ENCODE data around the gene NTN4.
"Not testable (repeated sequence)": the region's sequence is repeated elsewhere in the genome, so short reads cannot be mapped to it uniquely, and the experiment has no call there.

NTN4 gene

DNA sequence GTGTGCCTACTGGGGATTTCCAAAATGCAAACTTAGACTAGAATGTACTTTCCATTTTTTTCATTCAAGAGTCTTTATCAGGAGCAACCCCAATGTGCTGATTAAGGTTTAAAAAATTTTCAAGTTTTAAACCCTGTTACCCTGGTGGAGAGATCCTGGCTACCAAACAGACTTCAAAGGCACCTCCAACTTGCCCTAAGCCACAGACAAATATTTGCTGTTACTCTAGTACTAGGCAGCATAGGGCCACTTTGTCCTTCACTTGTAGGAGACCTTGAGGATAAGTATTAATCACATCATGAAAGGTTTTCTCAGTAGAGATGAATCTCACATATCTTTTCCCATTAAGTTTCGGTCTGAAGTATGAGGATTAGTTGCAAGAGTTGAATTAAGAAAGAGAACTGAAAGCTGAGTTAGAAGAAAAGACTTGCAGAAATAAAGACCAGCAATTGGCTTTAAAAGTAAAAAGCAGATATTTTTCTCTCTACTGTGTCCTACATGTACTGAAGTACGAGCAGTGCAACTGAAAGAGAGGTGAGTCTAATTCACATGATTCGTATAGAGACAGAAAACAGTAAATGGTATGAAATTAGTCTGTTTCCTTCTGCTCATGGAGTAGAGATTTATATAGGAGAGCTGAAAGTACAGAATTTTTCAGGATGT, 28.3 kb downstream of the NTN4 start:
- no peak overlapping the region for H3K4me3 ChIP-seq (ENCODE audit: low read length)
- DNase-seq (ENCODE audit: low read depth, low spot score) = no peak

DNA sequence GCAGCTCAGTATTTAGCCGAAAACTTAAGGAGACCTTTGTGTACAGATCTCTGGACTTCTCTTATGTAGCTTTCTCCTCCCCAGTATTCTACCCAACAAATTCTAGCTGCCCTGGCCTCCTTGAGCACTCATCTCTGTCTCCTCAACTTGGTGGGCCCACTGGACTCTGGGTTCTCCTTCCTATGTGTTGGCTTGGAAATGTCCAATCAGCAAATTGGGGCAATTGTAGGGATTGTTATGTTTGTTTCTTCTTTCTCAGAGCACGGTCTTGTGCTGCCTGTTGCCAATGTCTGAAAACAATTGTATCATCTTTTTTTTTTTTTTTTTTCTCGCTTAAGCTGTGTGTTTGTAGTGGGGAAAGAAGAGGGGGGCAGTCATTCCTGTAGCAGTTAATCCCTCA, 30.2 kb downstream of the NTN4 start:
- no peak overlapping the region for H3K4me3 ChIP-seq (ENCODE audit: low read length)
- no peak for DNase-seq (ENCODE audit: low read depth, low spot score)

DNA sequence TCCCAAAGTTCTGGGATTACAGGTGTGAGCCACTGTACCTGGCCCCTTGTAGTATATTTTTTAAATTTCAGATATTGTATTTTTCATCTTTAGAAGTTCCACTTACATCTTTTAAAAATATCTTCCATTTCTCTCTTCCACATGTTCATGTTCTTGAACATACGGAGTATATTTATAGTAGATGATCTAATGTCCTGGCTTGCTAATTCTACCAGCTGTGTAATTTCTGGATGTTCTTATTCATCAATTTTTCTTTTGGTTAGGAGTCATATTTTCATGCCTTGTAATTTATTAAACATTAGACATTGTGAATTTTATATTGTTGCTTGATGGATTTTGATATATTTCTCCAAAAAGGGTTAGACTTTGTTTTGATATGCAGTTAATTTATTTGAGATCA, 30.8 kb downstream of the NTN4 start:
- H3K4me3 ChIP-seq (ENCODE audit: low read length) = no peak overlapping the region
- no peak for DNase-seq (ENCODE audit: low read depth, low spot score)

DNA sequence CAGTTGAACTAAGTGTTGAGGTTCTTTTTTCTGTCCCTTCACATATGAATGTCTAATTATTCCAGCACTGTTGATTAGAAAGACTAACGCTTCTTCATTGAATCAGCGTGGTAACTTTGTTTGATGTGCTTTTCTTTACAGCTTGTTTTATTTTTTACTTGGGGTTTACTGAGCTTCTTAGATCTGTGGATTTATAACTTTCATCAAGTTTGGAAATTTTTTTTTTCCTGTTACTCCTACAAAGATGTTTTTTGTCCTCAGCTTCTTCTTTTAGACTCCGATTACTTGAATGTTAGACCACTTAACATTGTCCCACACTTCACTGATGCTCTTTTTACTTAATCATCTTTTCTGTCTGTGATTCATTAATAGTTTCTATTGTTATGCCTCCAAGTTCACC, 31.5 kb downstream of the NTN4 start:
- DNase-seq (ENCODE audit: low read depth, low spot score) = no peak
- H3K4me3 ChIP-seq (ENCODE audit: low read length) = no peak overlapping the region

DNA sequence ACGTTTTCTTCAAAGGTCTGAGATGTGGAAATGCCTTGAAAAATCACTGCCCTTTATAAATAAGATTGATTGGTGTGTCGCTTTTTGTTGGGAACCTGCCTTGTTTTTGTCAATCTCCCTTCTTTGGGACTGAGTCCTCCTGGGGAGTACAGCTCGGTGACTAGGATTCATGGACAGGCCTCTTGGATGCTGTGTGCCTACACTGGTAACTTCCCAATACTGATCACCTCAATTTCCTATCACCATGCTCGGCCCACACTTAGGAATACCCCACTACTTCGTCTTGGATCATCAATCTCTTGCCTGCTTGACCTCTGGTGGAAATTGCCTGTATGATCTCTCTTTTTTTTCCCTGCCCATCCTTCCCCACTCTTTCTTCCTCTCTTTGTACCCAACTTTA, 34.2 kb downstream of the NTN4 start:
- no peak overlapping the region for H3K4me3 ChIP-seq (ENCODE audit: low read length)
- no peak for DNase-seq (ENCODE audit: low read depth, low spot score)

DNA sequence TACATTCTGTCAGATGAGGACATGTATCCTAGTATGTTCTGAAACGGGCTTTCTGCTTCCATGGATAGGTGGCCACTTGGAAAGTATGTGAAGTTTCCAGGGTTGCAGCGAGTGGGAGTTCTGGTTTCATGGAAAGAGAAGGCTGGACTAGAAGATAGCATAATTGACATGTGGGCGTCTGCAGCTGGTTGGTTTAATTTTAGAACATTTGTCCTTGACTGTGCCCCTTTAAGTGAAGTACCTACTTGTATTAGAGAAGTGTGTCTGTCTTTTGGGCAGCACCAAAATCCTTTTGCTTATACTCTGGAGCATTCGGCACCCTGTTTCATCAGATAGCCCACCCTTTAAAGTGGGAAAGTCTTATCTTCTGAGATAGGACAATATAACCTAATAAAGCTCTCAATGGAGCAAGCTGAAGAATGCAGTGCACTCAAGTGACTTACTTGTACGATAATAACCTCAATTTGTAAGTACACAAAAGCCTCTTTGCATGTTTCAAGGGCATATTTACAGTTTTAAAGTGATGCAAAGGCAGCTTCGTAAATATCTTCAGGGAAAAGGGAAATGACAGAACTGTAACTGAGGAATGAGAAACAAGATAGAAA, 35.2 kb downstream of the NTN4 start:
- no peak for DNase-seq (ENCODE audit: low read depth, low spot score)
- H3K4me3 ChIP-seq (ENCODE audit: low read length) = no peak overlapping the region

DNA sequence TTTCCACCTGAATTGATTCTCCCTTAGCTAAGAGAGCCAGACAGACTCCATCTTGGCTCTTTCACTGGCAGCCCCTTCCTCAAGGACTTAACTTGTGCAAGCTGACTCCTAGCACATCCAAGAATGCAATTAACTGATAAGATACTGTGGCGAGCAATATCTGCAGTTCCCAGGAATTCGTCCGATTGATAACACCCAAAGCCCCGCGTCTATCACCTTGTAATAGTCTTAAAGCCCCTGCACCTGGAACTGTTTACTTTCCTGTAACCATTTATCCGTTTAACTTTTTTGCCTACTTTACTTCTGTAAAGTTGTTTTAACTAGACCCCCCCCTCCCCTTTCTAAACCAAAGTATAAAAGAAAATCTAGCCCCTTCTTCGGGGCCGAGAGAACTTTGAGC, 44.5 kb downstream of the NTN4 start:
- DNase-seq (ENCODE audit: low read depth, low spot score); H3K4me3 ChIP-seq (ENCODE audit: low read length): not testable (repeated sequence)

DNA sequence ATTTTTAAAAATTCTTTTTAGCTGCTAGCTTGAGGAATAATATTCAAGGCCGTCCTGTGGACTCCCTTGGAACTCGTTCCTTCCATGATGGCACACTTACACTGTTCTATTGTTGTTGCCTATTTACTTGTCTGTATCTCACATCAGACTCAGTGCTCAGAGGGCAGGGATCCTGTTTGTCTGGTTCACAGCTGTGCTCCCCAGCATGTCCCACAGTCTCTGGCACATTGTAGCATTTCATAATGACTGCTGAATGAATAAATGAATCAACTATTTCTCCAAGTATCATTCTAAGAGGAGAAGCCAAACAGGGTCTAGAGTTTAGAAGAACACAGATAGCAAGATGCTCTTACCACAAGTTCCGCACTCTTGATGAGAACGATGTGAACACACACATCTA, 48.0 kb downstream of the NTN4 start:
- no peak for DNase-seq (ENCODE audit: low read depth, low spot score)
- no peak overlapping the region for H3K4me3 ChIP-seq (ENCODE audit: low read length)

DNA sequence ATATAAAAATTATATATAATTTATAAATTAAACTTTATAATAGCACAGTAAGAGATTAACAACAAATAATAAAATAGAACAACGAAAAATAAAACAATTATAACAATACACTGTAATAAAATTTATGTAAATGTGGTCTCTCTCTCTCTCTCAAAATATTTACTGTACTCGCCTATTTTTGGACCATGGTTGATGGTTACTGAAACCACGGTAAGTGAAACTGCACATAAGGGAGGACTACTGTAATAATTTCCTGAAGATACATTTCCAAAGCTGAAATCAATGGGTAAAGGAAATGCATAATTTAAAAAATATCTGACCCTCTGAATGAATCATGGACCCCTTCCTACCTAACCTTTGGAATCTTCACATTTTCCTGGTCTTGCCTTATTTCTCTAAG, 48.9 kb downstream of the NTN4 start:
- no peak for DNase-seq (ENCODE audit: low read depth, low spot score)

DNA sequence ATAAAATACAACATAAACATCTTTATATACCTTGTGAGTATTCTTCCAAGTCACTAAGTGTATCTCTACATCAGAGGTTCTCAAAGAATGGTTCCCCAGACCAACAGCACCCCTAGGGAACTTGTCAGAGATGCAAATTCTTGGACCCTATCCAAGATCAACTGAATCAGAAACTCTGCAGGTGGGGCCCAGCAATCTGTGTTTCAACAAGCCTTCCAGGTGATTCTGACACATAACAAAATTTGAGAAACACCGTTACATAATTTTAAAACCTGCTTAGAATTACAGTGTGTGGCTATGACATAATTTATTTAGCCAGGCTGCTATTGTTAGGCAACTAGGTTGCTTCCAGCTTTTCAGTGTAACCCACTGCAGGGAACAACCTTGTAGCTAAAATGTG, 49.8 kb downstream of the NTN4 start:
- no peak for DNase-seq (ENCODE audit: low read depth, low spot score)
- H3K4me3 ChIP-seq (ENCODE audit: low read length) = no peak overlapping the region

More for the DNA sequence above, 48.9 kb downstream of the NTN4 start:
- H3K4me3 ChIP-seq (ENCODE audit: low read length) = no peak overlapping the region

DNA sequence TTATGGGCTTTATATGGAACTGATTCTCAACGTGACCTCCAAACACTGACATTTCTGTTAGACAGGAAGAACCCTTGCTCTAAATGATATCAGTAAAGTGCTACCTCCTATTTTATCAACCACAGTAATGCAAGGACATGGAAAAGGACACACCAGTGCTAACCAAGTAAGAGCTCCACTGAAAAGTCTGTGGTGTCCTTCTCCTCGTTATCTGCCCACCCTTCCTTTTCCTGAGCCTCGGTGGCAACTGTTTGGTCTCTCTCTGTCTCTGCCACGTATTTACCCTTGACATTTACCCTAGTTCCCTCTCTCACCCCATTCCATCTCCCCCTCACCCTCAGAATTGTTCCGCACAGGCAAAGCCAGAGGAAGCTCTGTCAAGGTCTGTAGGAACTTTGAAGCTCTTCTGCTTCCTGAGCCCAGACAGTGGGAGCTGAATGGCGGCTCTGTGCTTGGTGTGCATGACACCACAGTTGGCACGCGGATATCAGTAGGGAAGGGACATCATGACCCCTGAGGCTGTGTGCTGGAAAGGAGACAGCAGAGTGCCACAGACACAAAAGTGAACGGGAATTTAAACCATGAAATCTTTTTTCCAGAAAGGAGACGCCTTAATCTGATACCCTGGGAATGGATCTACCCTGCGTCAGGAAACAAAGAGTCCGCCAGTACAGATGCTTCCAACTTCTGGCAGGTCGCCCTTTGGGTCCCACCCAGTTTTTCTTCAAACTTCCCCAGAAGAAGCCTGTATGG, 50.8 kb downstream of the NTN4 start:
- no peak for DNase-seq (ENCODE audit: low read depth, low spot score)
- no peak overlapping the region for H3K4me3 ChIP-seq (ENCODE audit: low read length)

DNA sequence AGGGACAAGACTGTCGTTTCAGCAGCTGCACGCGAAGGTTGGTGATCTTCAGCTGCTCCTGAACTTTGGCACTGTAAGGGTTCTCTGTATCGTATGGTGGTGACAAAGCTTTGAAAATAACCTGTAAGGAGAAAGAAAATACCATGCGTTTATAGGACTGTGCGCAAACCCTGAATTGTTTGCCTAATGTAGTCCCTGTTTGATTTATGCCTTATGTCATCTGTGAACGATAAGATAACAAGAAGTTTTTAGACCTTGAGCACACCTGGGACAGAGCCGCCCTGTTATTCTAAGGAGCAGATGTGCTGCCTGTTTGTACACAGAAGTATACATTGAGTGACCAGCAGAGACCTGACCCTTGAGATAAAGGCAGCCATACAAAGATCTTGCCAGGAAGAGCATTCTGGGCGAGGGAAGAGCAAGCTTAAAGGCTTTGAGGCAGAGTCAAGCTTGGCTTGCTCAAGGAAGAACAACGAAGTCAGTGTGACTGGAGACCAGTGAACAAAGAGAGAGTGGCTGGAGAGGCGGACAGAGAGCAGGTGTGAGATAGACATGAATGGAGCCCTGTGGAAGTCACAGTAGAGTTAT, 52.4 kb downstream of the NTN4 start:
- no peak overlapping the region for H3K4me3 ChIP-seq (ENCODE audit: low read length)
- DNase-seq (ENCODE audit: low read depth, low spot score) = no peak

DNA sequence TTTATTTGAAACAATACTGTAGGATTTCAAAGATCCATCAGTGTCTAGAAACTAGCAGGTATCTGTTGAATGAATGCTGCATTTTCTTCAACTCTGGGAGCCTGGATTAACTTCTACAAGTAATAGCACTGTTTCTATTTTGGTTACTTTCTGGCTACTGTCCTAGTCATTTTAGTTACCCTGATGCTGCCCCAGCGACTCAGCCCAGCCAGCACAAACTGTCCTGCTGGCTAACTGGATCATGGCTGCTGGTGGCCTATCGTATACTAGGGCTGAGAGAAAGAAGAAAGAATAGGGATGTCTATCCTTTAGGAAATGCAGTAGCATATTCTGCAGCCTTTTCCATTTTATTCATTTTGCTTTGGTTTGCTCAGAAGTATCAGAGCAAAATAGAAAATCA, 53.9 kb downstream of the NTN4 start:
- no peak overlapping the region for H3K4me3 ChIP-seq (ENCODE audit: low read length)
- no peak for DNase-seq (ENCODE audit: low read depth, low spot score)

DNA sequence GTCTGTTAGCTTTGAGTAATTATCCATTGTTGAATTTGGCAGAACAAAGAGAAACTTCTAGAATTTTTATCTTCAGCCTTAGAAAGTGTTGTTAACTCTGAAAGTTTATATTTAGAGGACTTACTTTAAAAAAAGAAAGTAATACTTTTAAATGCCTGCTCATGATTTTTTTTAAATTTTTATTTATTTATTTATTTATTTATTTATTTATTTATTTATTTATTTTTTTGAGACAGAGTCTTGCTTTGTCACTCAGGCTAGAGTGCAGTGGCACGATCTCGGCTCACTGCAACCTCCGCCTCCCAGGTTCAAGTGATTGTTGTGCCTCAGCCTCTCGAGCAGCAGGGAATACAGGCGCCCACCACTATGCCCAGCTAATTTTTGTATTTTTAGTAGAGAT, 54.8 kb downstream of the NTN4 start:
- DNase-seq (ENCODE audit: low read depth, low spot score); H3K4me3 ChIP-seq (ENCODE audit: low read length): not testable (repeated sequence)

DNA sequence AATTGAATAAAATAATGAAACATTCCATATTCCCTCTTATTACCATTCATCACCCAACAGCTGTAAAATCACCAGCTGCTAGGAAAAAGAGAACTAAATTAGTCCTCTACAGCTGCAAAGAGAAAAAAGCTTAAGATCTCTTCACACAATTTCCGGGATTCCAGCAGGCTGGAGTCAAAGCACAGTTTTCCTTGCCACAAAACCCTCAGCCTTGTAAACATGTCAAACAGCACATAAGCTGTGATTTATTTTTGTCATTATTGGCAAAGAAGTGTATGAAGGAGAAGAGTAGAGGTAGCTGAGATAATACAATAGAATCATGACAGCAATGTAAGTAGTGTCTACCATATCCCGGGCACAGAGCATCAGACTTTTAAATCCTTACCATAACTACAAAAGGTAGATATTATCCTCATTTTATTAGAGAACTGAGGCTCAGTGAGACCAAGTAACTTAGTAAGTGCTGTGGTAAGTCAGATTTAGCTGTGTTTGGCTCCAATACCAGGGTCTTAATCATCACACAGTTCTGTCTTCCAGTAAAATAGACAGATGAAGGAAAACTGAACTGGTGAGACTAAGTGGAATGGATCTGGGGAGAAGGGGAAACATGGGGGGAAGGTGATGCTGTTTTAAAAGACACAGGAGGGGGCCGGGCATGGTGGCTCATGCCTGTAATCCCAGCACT, 57.3 kb downstream of the NTN4 start:
- no peak overlapping the region for H3K4me3 ChIP-seq (ENCODE audit: low read length)
- DNase-seq (ENCODE audit: low read depth, low spot score) = no peak

DNA sequence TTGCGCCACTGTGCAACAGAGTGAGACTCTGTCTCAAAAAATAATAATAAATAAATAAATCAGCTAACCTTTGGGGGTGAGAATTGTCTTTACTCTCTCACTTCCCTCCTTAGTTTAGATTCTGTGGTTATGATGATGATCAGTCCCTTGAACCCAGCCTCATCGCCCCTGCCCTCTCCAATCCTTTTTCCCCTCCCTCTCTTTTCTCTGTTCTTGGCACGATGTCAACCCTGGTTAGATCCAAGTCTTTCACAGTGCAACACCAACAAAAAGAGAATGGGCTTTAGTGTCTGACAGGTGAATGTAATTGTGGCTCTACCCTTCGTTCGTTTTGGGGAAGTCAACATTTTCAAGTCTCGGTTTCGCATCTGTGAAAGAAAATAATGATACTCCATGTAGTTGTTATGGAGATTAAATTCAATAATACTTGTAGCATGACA, 59.0 kb downstream of the NTN4 start:
- DNase-seq (ENCODE audit: low read depth, low spot score) = no peak
- H3K4me3 ChIP-seq (ENCODE audit: low read length) = no peak overlapping the region

DNA sequence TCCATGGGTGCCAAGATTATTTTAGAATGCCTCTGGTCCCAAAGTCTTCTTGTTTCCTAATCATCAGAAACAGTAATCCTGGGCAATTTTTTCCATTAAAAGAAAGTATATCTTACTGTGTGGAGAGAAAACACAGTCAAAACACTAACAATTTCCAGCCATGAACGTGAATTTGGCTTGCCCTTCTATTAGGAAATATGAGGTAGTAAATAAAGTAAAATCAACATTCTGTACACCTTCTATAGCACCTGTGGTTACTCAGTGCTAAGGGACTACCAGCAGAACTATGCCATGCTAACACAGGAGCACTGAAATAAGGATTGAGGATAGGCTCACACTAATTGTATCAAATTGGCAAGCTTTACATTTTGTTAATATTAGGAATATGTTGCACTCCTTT, 60.1 kb downstream of the NTN4 start:
- H3K4me3 ChIP-seq (ENCODE audit: low read length) = no peak overlapping the region
- no peak for DNase-seq (ENCODE audit: low read depth, low spot score)

DNA sequence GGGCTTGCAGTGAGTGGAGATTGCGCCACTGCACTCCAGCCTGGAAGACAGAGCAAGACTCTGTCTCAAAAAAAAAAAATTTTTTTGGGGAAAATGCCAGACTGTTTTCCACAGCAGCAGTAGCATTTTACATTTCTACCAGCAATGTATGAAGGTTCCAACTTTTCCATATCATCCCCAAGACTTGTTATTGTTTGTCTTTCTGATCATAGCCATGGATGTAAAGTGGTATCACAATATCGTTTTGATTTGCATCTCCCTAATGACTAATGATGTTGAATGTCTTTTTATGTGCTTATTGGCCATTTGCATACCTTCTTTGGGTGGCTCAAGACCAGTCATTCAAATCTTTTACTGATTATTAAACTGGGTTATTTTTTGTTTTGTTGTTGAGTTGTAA, 63.7 kb downstream of the NTN4 start:
- no peak for DNase-seq (ENCODE audit: low read depth, low spot score)
- no peak overlapping the region for H3K4me3 ChIP-seq (ENCODE audit: low read length)

DNA sequence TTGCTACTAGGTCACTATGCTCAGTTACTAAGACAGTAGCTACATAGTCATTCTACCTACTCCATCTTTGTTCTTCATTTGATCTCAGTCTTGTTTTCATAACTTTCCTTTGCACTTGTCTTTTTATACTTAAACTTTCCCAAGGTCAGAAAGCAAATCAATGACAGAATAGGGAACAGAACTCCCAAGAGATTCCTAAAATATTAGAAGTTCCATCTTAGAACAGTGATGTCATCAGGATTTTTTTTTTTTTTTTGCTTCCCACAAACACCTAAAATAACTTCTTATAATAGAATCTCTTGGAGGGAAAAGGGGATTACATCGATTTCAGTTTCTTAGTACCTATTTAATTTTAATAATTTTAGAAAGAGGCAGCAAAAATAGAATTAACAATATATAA, 65.8 kb downstream of the NTN4 start:
- no peak for DNase-seq (ENCODE audit: low read depth, low spot score)

More for the DNA sequence above, 65.8 kb downstream of the NTN4 start:
- H3K4me3 ChIP-seq (ENCODE audit: low read length) = no peak overlapping the region
